Neural cell (in vitro differentiated cells): ENCODE results near the gene OSM.

Experiments
- EP300 ChIP-seq: fragments of 450-650 bp; conservative IDR thresholded peaks from 2 replicates; pipeline ENCODE4 v1.6.1; 2014; ENCODE audit warnings: antibody characterized with exemption, mild to moderate bottlenecking, moderate library complexity; ENCODE audit not compliant: poor library complexity, severe bottlenecking
- EZH2 ChIP-seq: fragments of 200-600, 300-800 bp; shearing (Covaris generic), sonication (generic); IDR thresholded peaks from 2 replicates; pipeline ENCODE4 v1.6.1; 2014; ENCODE audit warnings: antibody characterized with exemption, low read length, borderline replicate concordance, mild to moderate bottlenecking; ENCODE audit not compliant: insufficient read depth, poor library complexity, severe bottlenecking
- POLR2AphosphoS5 ChIP-seq: IDR thresholded peaks from 2 replicates; pipeline ENCODE4 v1.6.1; 2012
- RAD21 ChIP-seq: fragments of 450-650 bp; conservative IDR thresholded peaks from 2 replicates; pipeline ENCODE4 v1.6.1; 2014; ENCODE audit warnings: antibody characterized with exemption, mild to moderate bottlenecking, moderate library complexity
- SMC3 ChIP-seq: fragments of 450-650 bp; conservative IDR thresholded peaks from 2 replicates; pipeline ENCODE4 v1.6.1; 2014; ENCODE audit warnings: antibody characterized with exemption, mild to moderate bottlenecking, moderate library complexity; ENCODE audit not compliant: poor library complexity
- TF ChIP-seq, protein P1 (sequence below): fragments of 450-650 bp; IDR thresholded peaks from 2 replicates; pipeline ENCODE4 v1.5.1; 2014; ENCODE audit warnings: antibody characterized with exemption, mild to moderate bottlenecking, moderate library complexity; ENCODE audit not compliant: poor library complexity, severe bottlenecking
- TF ChIP-seq, protein P2 (sequence below): IDR thresholded peaks from 2 replicates; pipeline ENCODE4 v1.6.1; 2012; ENCODE audit warnings: borderline replicate concordance

DNA sequence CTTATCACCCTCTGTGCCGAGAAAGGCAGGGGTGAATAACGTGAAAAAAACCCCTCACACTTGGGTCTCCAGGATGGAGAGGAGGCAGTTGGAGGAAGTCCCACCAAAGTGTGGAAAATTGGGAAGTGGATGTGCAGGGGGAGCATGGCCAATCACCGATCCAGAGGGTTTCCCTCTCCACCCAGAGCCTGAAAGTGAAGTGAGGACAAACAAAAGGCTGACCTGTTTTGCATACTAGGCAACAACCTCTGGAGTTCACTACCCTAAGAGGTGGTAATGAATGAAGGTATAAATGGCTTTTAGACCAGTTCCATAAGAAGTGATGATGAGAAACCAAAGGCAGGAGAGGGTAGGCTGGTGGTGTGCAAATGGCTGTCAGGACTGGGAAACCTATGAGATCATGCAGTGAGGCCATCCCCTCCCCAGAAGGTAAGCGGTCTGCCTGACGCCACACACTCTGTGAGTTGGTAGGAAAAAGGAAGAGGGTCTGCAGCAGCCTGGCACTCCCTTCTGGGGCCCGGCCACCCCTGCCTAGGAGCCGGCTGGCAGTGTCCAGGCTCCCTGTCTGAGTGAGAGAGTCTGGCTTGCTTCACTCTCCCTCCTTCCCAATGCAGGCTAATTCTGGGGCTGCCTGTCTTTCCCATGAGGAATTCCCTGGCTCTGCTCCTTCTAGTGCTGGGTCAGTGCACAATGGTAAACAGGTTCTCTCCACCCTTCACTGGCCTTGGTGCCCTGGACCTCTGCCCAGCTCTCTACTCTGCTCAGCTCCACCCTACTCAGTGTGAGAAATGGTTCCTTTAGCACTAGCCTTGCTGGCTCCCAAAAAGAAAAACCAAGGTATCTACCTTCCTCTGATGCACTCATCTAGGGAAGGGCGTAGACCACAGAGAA is 44.5 kb upstream of the OSM start:
- TF ChIP-seq, protein P1, sequence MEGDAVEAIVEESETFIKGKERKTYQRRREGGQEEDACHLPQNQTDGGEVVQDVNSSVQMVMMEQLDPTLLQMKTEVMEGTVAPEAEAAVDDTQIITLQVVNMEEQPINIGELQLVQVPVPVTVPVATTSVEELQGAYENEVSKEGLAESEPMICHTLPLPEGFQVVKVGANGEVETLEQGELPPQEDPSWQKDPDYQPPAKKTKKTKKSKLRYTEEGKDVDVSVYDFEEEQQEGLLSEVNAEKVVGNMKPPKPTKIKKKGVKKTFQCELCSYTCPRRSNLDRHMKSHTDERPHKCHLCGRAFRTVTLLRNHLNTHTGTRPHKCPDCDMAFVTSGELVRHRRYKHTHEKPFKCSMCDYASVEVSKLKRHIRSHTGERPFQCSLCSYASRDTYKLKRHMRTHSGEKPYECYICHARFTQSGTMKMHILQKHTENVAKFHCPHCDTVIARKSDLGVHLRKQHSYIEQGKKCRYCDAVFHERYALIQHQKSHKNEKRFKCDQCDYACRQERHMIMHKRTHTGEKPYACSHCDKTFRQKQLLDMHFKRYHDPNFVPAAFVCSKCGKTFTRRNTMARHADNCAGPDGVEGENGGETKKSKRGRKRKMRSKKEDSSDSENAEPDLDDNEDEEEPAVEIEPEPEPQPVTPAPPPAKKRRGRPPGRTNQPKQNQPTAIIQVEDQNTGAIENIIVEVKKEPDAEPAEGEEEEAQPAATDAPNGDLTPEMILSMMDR = no peak
- TF ChIP-seq EZH2 (no peak), SMC3 (no peak), POLR2AphosphoS5 (no peak), RAD21 (no peak), EP300 (no peak)
- TF ChIP-seq, protein P2, sequence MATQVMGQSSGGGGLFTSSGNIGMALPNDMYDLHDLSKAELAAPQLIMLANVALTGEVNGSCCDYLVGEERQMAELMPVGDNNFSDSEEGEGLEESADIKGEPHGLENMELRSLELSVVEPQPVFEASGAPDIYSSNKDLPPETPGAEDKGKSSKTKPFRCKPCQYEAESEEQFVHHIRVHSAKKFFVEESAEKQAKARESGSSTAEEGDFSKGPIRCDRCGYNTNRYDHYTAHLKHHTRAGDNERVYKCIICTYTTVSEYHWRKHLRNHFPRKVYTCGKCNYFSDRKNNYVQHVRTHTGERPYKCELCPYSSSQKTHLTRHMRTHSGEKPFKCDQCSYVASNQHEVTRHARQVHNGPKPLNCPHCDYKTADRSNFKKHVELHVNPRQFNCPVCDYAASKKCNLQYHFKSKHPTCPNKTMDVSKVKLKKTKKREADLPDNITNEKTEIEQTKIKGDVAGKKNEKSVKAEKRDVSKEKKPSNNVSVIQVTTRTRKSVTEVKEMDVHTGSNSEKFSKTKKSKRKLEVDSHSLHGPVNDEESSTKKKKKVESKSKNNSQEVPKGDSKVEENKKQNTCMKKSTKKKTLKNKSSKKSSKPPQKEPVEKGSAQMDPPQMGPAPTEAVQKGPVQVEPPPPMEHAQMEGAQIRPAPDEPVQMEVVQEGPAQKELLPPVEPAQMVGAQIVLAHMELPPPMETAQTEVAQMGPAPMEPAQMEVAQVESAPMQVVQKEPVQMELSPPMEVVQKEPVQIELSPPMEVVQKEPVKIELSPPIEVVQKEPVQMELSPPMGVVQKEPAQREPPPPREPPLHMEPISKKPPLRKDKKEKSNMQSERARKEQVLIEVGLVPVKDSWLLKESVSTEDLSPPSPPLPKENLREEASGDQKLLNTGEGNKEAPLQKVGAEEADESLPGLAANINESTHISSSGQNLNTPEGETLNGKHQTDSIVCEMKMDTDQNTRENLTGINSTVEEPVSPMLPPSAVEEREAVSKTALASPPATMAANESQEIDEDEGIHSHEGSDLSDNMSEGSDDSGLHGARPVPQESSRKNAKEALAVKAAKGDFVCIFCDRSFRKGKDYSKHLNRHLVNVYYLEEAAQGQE = no peak
